Gastrocnemius medialis (tissue), 4 donors: Measurements from ENCODE around the gene CST3. TPM values are rescaled to one million over a fixed set of nuclear protein-coding genes. Genes with fewer than 3 reads are reported as not detected.
"Not testable (repeated sequence)": the region's sequence is repeated elsewhere in the genome, so short reads cannot be mapped to it uniquely, and the experiment has no call there.

Source experiments
- ATAC-seq, 2 donors: fragments of 150-250 bp; one replicate each; pipeline ENCODE4 v1.9.1; 2016
- DNase-seq, 2 donors: peaks; one replicate each; pipeline ENCODE4 v3.0.0-alpha.2; 2019
- H3K27ac ChIP-seq, 4 donors: fragments of 200-600 bp; sonication (generic); 1 replicate in 1 of 4; 2 replicates in 3 of 4; pipeline ENCODE4 v1.5.1; 2016 to 2018; ENCODE audit warnings: mild to moderate bottlenecking in 2 of 4, moderate library complexity in 1 of 4
- H3K27me3 ChIP-seq, 3 donors: fragments of 200-600 bp; sonication (generic) in 2 of 3; 1 replicate in 1 of 3; 2 replicates in 2 of 3; pipeline versions ENCODE4 v1.5.1 to v1.6.0; 2016 to 2019; ENCODE audit warnings: mild to moderate bottlenecking in 1 of 3, moderate library complexity in 1 of 3
- H3K36me3 ChIP-seq, 2 donors: fragments of 200-600 bp; sonication (generic) in 1 of 2; one replicate each; pipeline ENCODE4 v1.5.1; 2017 to 2018
- H3K4me1 ChIP-seq, 2 donors: fragments of 200-600 bp; sonication (generic) in 1 of 2; one replicate each; pipeline ENCODE4 v1.5.1; 2016 to 2017; ENCODE audit warnings: mild to moderate bottlenecking in 2 of 2
- H3K4me3 ChIP-seq, 4 donors: fragments of 200-600 bp; sonication (generic) in 3 of 4; 1 replicate in 1 of 4; 2 replicates in 3 of 4; pipeline ENCODE4 v1.5.1; 2016 to 2019; ENCODE audit warnings: mild to moderate bottlenecking in 2 of 4
- H3K9me3 ChIP-seq, 3 donors: fragments of 200-600 bp; sonication (generic) in 2 of 3; 1 replicate in 1 of 3; 2 replicates in 2 of 3; pipeline ENCODE4 v1.5.1; 2016 to 2019
- CTCF ChIP-seq, 5 experiments: fragments of 450-650 bp in 3 of 5; fragments of 200-600 bp in 2 of 5; sonication (generic) in 2 of 5; IDR thresholded peaks in 4 of 5; conservative IDR thresholded peaks in 1 of 5; 1 replicate in 4 of 5; 2 replicates in 1 of 5; pipeline ENCODE4 v1.5.1; 2016 to 2019; ENCODE audit warnings: antibody characterized with exemption in 5 of 5, mild to moderate bottlenecking in 3 of 5, moderate library complexity in 3 of 5
- POLR2A ChIP-seq, 2 donors: fragments of 450-650 bp; IDR thresholded peaks; one replicate each; pipeline ENCODE4 v1.6.1; 2017; ENCODE audit warnings: antibody characterized with exemption in 2 of 2, mild to moderate bottlenecking in 2 of 2, moderate library complexity in 2 of 2
- in situ Hi-C, 4 donors: fragments of 200-750 bp; cut with MboI; loops; one replicate each; pipeline versions ENCODE4 v1.15.0 to v1.8.0; 2017; ENCODE audit warnings: low sequenced_read_pairs in 4 of 4
- intact Hi-C: fragments of 100-400 bp; cut with DNase I; formaldehyde crosslinking; loops from one replicate; pipeline ENCODE4 v1.15.1; 2023; ENCODE audit warnings: low total_unique reads
- total RNA-seq, 4 donors: library from RNA; depleted of rRNA; stranded (reverse); fragments of >200 nt; gene quantifications; one replicate each; pipeline versions ENCODE4 v1.1.0 to v1.2.3, GENCODE V29; 2016

Gene CST3
- total RNA-seq, 4 donors from 2014 or later: 461 to 1,821 (median 697) TPM

GRCh38 chr20:23661002-23661429, 23.3 kb upstream of the CST3 start:
- in situ Hi-C loops (no loop called here), intact Hi-C loops (no loop called here)
- no peak for DNase-seq
- H3K9me3 ChIP-seq: no peaks in the 10 kb centered on the region
- no peak overlapping the region for H3K4me3 ChIP-seq
- peaks cover 15 to 19% of the 10 kb centered on the region in 2 donors for H3K4me1 ChIP-seq
- H3K36me3 ChIP-seq: no peaks in the 10 kb centered on the region
- no peak for ATAC-seq
- no peaks in the 10 kb centered on the region for H3K27me3 ChIP-seq
- no peak for TF ChIP-seq CTCF (IDR thresholded peaks at IDR 0.05 in 4 of 5, conservative IDR thresholded peaks at IDR 0.05 in 1 of 5)
- TF ChIP-seq POLR2A (IDR thresholded peaks at IDR 0.05): no peak
- peak overlapping the region in 3 of 4 donors; percentile 50 to 75 (median 68) for H3K27ac ChIP-seq

GRCh38 chr20:23659989-23660837, 22.5 kb upstream of the CST3 start:
- intact Hi-C loops (no loop called here), in situ Hi-C loops (no loop called here)
- Histone ChIP-seq H3K4me1 (peaks cover 15 to 19% of the 10 kb centered on the region in 2 donors), H3K36me3 (no peaks in the 10 kb centered on the region), H3K9me3 (no peaks in the 10 kb centered on the region), H3K4me3 (no peak overlapping the region), H3K27me3 (no peaks in the 10 kb centered on the region), H3K27ac (peak overlapping the region; percentile 39 to 75 (median 59))
- ATAC-seq: peak; percentile 97 to 98
- TF ChIP-seq POLR2A (IDR thresholded peaks at IDR 0.05) (no peak), CTCF (IDR thresholded peaks at IDR 0.05 in 4 of 5, conservative IDR thresholded peaks at IDR 0.05 in 1 of 5) (no peak)
- peak; percentile 61 to 68 for DNase-seq

- H3K27me3 ChIP-seq, DNase-seq, H3K36me3 ChIP-seq, in situ Hi-C loops, H3K9me3 ChIP-seq, ATAC-seq, H3K4me3 ChIP-seq, intact Hi-C loops: not testable (repeated sequence)
- H3K4me1 ChIP-seq: peaks cover 15 to 19% of the 10 kb centered on the region in 2 donors
- H3K27ac ChIP-seq: peak overlapping the region in 2 of 4 donors; percentile 50 to 68
Observed at GRCh38 chr20:23659610-23659988, 21.8 kb upstream of the CST3 start.

- Histone ChIP-seq H3K4me3 (no peak overlapping the region), H3K27me3 (no peaks in the 10 kb centered on the region), H3K27ac (peak overlapping the region in 1 of 4 donors; percentile 68), H3K4me1 (peaks cover 15 to 24% of the 10 kb centered on the region in 2 donors), H3K36me3 (no peaks in the 10 kb centered on the region), H3K9me3 (no peaks in the 10 kb centered on the region)
- TF ChIP-seq CTCF (IDR thresholded peaks at IDR 0.05 in 4 of 5, conservative IDR thresholded peaks at IDR 0.05 in 1 of 5) (no peak), POLR2A (IDR thresholded peaks at IDR 0.05) (no peak)
- no peak for ATAC-seq
- intact Hi-C loops: no loop called here
- no peak for DNase-seq
- in situ Hi-C loops: no loop called here
Observed at GRCh38 chr20:23658989-23659609, 21.3 kb upstream of the CST3 start.

- intact Hi-C loops: no loop called here
Observed at GRCh38 chr20:23658336-23658735, 20.6 kb upstream of the CST3 start.

More at GRCh38 chr20:23658336-23658735, 20.6 kb upstream of the CST3 start:
- Histone ChIP-seq H3K9me3 (no peaks in the 10 kb centered on the region), H3K27me3 (no peaks in the 10 kb centered on the region), H3K27ac (no peak overlapping the region), H3K4me1 (peaks cover 15 to 27% of the 10 kb centered on the region in 2 donors), H3K4me3 (no peak overlapping the region), H3K36me3 (no peaks in the 10 kb centered on the region)
- TF ChIP-seq CTCF (IDR thresholded peaks at IDR 0.05 in 4 of 5, conservative IDR thresholded peaks at IDR 0.05 in 1 of 5) (no peak), POLR2A (IDR thresholded peaks at IDR 0.05) (no peak)
- ATAC-seq (no peak), DNase-seq (no peak)
- in situ Hi-C loops: no loop called here
